Measurements from ENCODE around the gene FAM114A2. TPM values are rescaled to one million over a fixed set of nuclear protein-coding genes. Genes with fewer than 3 reads are reported as not detected.
A peak's percentile ranks its signal among the peaks of the same experiment; 100 is the strongest.

The FAM114A2 gene
- polyA plus RNA-seq, 1 donor (not counting 4 experiments of a cell fraction or from before 2014, with no cell fraction given) = 16.3 TPM

GRCh38 chr5:153968761-153969562, 69.7 kb downstream of the FAM114A2 start:
- H3K9me3 ChIP-seq (ENCODE audit: control insufficient read depth, low read depth, low read length) = no peaks in the 10 kb centered on the region
- no peaks in the 10 kb centered on the region for H3K79me2 ChIP-seq (ENCODE audit: control insufficient read depth, insufficient read depth, low read length)
- H4K20me1 ChIP-seq (ENCODE audit: control insufficient read depth, extremely low read depth, insufficient read depth, low read length) = no peaks in the 10 kb centered on the region
- H3K27me3 ChIP-seq (ENCODE audit: control insufficient read depth, extremely low read depth, insufficient read depth, low read length) = no peaks in the 10 kb centered on the region
- no peak overlapping the region for H2AFZ ChIP-seq (ENCODE audit: control insufficient read depth, low read length)
- H3K9me1 ChIP-seq (ENCODE audit: control insufficient read depth, extremely low read depth, insufficient read depth, low read length) = no peaks in the 10 kb centered on the region
- no peak for DNase-seq (ENCODE audit: low read depth, low spot score)
- H3K27ac ChIP-seq (ENCODE audit: control insufficient read depth, insufficient read depth, low read length) = no peak overlapping the region
- no peak overlapping the region for H3K4me3 ChIP-seq (ENCODE audit: control insufficient read depth in 2 of 3, extremely low read depth in 1 of 3, insufficient read depth in 2 of 3, low read depth in 1 of 3, low read length in 3 of 3)
- H3K9ac ChIP-seq (ENCODE audit: control insufficient read depth, extremely low read depth, insufficient read depth, low read length) = no peak overlapping the region
- no peaks in the 10 kb centered on the region for H3K36me3 ChIP-seq (ENCODE audit: control insufficient read depth in 2 of 2, extremely low read depth in 1 of 2, insufficient read depth in 2 of 2, low read length in 2 of 2)
- TF ChIP-seq EZH2 (IDR thresholded peaks at IDR 0.05; ENCODE audit: low read length) (no peak), CTCF (optimal IDR thresholded peaks at IDR 0.05 in 1 of 3, IDR thresholded peaks at IDR 0.05 in 1 of 3, conservative IDR thresholded peaks at IDR 0.05 in 1 of 3; ENCODE audit: extremely low read depth in 1 of 3, insufficient read depth in 2 of 3, low read length in 3 of 3) (no peak)
- H3K4me1 ChIP-seq (ENCODE audit: control insufficient read depth, extremely low read depth, insufficient read depth, low read length) = peaks cover 3% of the 10 kb centered on the region
- H3K4me2 ChIP-seq (ENCODE audit: control insufficient read depth, extremely low read depth, insufficient read depth, low read depth, low read length) = no peak overlapping the region
- FAIRE-seq = no peak
- dilution Hi-C loops (cut with MboI; ENCODE audit: extremely low pct_ligation_motif_present, low sequenced_read_pairs) = no loop called here

- Histone ChIP-seq H4K20me1 (ENCODE audit: control insufficient read depth, extremely low read depth, insufficient read depth, low read length) (no peaks in the 10 kb centered on the region), H3K27ac (ENCODE audit: control insufficient read depth, insufficient read depth, low read length) (no peak overlapping the region), H3K4me3 (ENCODE audit: control insufficient read depth in 2 of 3, extremely low read depth in 1 of 3, insufficient read depth in 2 of 3, low read depth in 1 of 3, low read length in 3 of 3) (peak overlapping the region in 1 of 3 experiments; percentile 25), H3K79me2 (ENCODE audit: control insufficient read depth, insufficient read depth, low read length) (no peaks in the 10 kb centered on the region), H3K4me1 (ENCODE audit: control insufficient read depth, extremely low read depth, insufficient read depth, low read length) (peaks cover 3% of the 10 kb centered on the region), H3K9me1 (ENCODE audit: control insufficient read depth, extremely low read depth, insufficient read depth, low read length) (no peaks in the 10 kb centered on the region), H3K4me2 (ENCODE audit: control insufficient read depth, extremely low read depth, insufficient read depth, low read depth, low read length) (peak overlapping the region; percentile 51), H3K27me3 (ENCODE audit: control insufficient read depth, extremely low read depth, insufficient read depth, low read length) (no peaks in the 10 kb centered on the region), H3K9ac (ENCODE audit: control insufficient read depth, extremely low read depth, insufficient read depth, low read length) (no peak overlapping the region), H2AFZ (ENCODE audit: control insufficient read depth, low read length) (peak overlapping the region; percentile 65), H3K36me3 (ENCODE audit: control insufficient read depth in 2 of 2, extremely low read depth in 1 of 2, insufficient read depth in 2 of 2, low read length in 2 of 2) (no peaks in the 10 kb centered on the region), H3K9me3 (ENCODE audit: control insufficient read depth, low read depth, low read length) (no peaks in the 10 kb centered on the region)
- TF ChIP-seq CTCF (optimal IDR thresholded peaks at IDR 0.05 in 1 of 3, IDR thresholded peaks at IDR 0.05 in 1 of 3, conservative IDR thresholded peaks at IDR 0.05 in 1 of 3; ENCODE audit: extremely low read depth in 1 of 3, insufficient read depth in 2 of 3, low read length in 3 of 3) (peak; percentile 84 to 90 (median 88)), EZH2 (IDR thresholded peaks at IDR 0.05; ENCODE audit: low read length) (no peak)
- FAIRE-seq (peak; percentile 83), DNase-seq (ENCODE audit: low read depth, low spot score) (no peak)
- dilution Hi-C loops (cut with MboI; ENCODE audit: extremely low pct_ligation_motif_present, low sequenced_read_pairs) = no loop called here
These were observed 73.6 kb downstream of the FAM114A2 start for GRCh38 chr5:153964880-153965645.

Measured in keratinocyte (primary cell).